Measurements from ENCODE around the gene SYNGR1. TPM values are rescaled to one million over a fixed set of nuclear protein-coding genes. Genes with fewer than 3 reads are reported as not detected.

SYNGR1 gene
- total and polyA plus RNA-seq, 2 experiments from 2014 or later = 30.9 to 37.0 TPM

GRCh38 chr22:39341179-39341578 is 8.6 kb upstream of the SYNGR1 start:
- peak overlapping the region; percentile 92 for H2AFZ ChIP-seq
- no peaks in the 10 kb centered on the region for H3K27me3 ChIP-seq (ENCODE audit: insufficient read depth)
- ATAC-seq (peak; percentile 46), DNase-seq (ENCODE audit: low spot score) (no peak)
- Mint-ChIP-seq H3K9me3 (no peaks in the 10 kb centered on the region), H3K27ac (no peak overlapping the region), H3K27me3 (ENCODE audit: insufficient read depth, low read depth, poor library complexity) (peaks cover 6% of the 10 kb centered on the region), H3K36me3 (ENCODE audit: low read depth) (no peaks in the 10 kb centered on the region), H3K4me1 (peaks cover 17% of the 10 kb centered on the region), H3K4me3 (no peak overlapping the region)
- no peaks in the 10 kb centered on the region for H3K79me2 ChIP-seq (replicated peaks; ENCODE audit: insufficient read depth)
- no peak overlapping the region for H3K4me2 ChIP-seq
- H3K4me3 ChIP-seq = no peak overlapping the region
- no peak overlapping the region for H3K27ac ChIP-seq (ENCODE audit: low read depth)
- no peaks in the 10 kb centered on the region for H4K20me1 ChIP-seq (replicated peaks; ENCODE audit: insufficient read depth)
- 0 out of 2 replicates have a peak, but pooled peaks cover 2% of the 10 kb centered on the region for H3F3A ChIP-seq (replicated peaks; ENCODE audit: low read depth)
- no peaks in the 10 kb centered on the region for H3K36me3 ChIP-seq (ENCODE audit: insufficient read depth)
- no peaks in the 10 kb centered on the region for H3K9me2 ChIP-seq (ENCODE audit: insufficient read depth)
- TF ChIP-seq CTCF (conservative IDR thresholded peaks at IDR 0.05; ENCODE audit: low read depth in 2 of 2) (0 out of 4 replicates have a peak, but pooled peaks of 1 of the 2 experiments have one; percentile 14), POLR2AphosphoS5 (IDR thresholded peaks at IDR 0.05; ENCODE audit: low read depth) (no peak)
- H3K4me1 ChIP-seq (ENCODE audit: insufficient read depth) = peaks cover 17% of the 10 kb centered on the region

DNA sequence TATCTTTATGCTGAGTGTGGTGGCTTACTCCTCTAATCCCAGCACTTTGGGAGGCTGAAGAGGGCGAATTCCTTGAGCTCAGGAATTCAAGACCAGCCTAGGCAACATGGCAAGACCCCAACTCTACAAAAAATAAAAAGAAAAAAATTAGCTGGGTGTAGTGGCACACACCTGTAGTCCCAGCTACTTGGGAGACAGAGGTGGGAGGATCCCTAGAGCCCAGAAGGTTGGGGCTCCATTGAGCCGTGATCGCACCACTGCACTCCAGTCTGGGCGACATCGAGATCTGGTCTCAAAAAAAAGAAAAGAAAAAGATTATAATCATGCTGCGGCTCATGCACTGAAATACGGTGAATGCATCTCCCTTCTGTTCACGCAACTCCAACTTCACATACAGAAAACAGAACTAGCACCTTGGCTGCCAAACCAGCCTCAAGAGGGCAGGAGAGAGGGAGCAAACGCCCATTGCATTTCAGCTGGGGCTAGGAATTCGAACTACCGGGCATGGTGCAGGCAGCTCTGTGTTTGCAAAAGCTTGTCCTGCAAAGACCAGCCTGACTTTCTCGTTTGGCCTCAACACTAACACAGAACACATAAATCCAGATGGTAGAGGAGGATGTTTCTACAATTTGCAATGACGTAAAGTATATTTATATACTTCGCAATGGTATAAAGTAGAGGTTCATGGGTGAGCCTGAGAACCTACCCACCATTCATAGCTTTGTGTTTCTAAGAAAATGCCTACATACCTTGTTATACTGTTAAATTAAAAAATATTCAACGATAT is 6.3 kb upstream of the SYNGR1 start:
- H3K4me2 ChIP-seq = 0 out of 2 replicates have a peak overlapping the region, but pooled peaks have one; percentile 36
- H3K4me1 Mint-ChIP-seq = peaks cover 17% of the 10 kb centered on the region

More for the DNA sequence above, 6.3 kb upstream of the SYNGR1 start:
- ATAC-seq = peak; percentile 94
- Mint-ChIP-seq H3K27me3 (ENCODE audit: insufficient read depth, low read depth, poor library complexity) (peaks cover 10% of the 10 kb centered on the region), H3K27ac (no peak overlapping the region), H3K4me3 (no peak overlapping the region), H3K36me3 (ENCODE audit: low read depth) (no peaks in the 10 kb centered on the region), H3K9me3 (no peaks in the 10 kb centered on the region)
- Histone ChIP-seq H3K9me2 (ENCODE audit: insufficient read depth) (no peaks in the 10 kb centered on the region), H4K20me1 (replicated peaks; ENCODE audit: insufficient read depth) (no peaks in the 10 kb centered on the region), H3K79me2 (replicated peaks; ENCODE audit: insufficient read depth) (no peaks in the 10 kb centered on the region), H3K4me3 (no peak overlapping the region), H3K27ac (ENCODE audit: low read depth) (no peak overlapping the region), H3K27me3 (ENCODE audit: insufficient read depth) (no peaks in the 10 kb centered on the region), H3K4me1 (ENCODE audit: insufficient read depth) (peaks cover 17% of the 10 kb centered on the region), H3F3A (replicated peaks; ENCODE audit: low read depth) (0 out of 2 replicates have a peak, but pooled peaks cover 2% of the 10 kb centered on the region), H2AFZ (peak overlapping the region; percentile 1; the same call in 1 of the 2 replicates), H3K36me3 (ENCODE audit: insufficient read depth) (no peaks in the 10 kb centered on the region)
- DNase-seq (ENCODE audit: low spot score) = peak; percentile 88
- TF ChIP-seq, protein P1, sequence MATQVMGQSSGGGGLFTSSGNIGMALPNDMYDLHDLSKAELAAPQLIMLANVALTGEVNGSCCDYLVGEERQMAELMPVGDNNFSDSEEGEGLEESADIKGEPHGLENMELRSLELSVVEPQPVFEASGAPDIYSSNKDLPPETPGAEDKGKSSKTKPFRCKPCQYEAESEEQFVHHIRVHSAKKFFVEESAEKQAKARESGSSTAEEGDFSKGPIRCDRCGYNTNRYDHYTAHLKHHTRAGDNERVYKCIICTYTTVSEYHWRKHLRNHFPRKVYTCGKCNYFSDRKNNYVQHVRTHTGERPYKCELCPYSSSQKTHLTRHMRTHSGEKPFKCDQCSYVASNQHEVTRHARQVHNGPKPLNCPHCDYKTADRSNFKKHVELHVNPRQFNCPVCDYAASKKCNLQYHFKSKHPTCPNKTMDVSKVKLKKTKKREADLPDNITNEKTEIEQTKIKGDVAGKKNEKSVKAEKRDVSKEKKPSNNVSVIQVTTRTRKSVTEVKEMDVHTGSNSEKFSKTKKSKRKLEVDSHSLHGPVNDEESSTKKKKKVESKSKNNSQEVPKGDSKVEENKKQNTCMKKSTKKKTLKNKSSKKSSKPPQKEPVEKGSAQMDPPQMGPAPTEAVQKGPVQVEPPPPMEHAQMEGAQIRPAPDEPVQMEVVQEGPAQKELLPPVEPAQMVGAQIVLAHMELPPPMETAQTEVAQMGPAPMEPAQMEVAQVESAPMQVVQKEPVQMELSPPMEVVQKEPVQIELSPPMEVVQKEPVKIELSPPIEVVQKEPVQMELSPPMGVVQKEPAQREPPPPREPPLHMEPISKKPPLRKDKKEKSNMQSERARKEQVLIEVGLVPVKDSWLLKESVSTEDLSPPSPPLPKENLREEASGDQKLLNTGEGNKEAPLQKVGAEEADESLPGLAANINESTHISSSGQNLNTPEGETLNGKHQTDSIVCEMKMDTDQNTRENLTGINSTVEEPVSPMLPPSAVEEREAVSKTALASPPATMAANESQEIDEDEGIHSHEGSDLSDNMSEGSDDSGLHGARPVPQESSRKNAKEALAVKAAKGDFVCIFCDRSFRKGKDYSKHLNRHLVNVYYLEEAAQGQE (IDR thresholded peaks at IDR 0.05; ENCODE audit: unreplicated experiment) = no peak
- peak; percentile 82 to 86 for TF ChIP-seq CTCF (conservative IDR thresholded peaks at IDR 0.05; ENCODE audit: low read depth in 2 of 2)
